HepG2 (cell line): ENCODE data around the gene UBE2Q1. TPM values are rescaled to one million over a fixed set of nuclear protein-coding genes. Genes with fewer than 3 reads are reported as not detected.
A peak's percentile ranks its signal among the peaks of the same experiment; 100 is the strongest.

Experiments used
- HOXA3 ChIP-seq: sonication (generic); formaldehyde crosslinking; IDR thresholded peaks from 2 replicates; pipeline ENCODE4 v1.5.0; 2020; ENCODE audit warnings: missing genetic modification reagents
- MAFF ChIP-seq: IDR thresholded peaks from 2 replicates; pipeline ENCODE4 v1.6.1; 2011; ENCODE audit warnings: low read depth, low read length, improper control_type of control experiment
- NCOA5 ChIP-seq: sonication (generic); formaldehyde crosslinking; IDR thresholded peaks from 2 replicates; pipeline ENCODE4 v1.4.0; 2020; ENCODE audit warnings: missing genetic modification reagents
- NCOR1 ChIP-seq: fragments of 200-600 bp; sonication (generic); IDR thresholded peaks from 2 replicates; pipeline ENCODE4 v1.7.0; 2017; ENCODE audit warnings: antibody characterized with exemption, low read length, borderline replicate concordance
- SRY ChIP-seq: sonication (generic); formaldehyde crosslinking; IDR thresholded peaks from 2 replicates; pipeline ENCODE4 v1.8.0; 2022; ENCODE audit warnings: mild to moderate bottlenecking, missing genetic modification reagents
- YY1 ChIP-seq: IDR thresholded peaks from 2 replicates; pipeline ENCODE4 v1.6.1; 2011; ENCODE audit warnings: low read length, low read depth, moderate library complexity, mild to moderate bottlenecking; ENCODE audit not compliant: insufficient read depth, insufficient replicate concordance
- ZNF235 ChIP-seq: sonication (generic); formaldehyde crosslinking; IDR thresholded peaks from 2 replicates; pipeline ENCODE4 v1.8.1; 2023; ENCODE audit warnings: mild to moderate bottlenecking, missing genetic modification reagents, borderline replicate concordance
- ZNF253 ChIP-seq: sonication (generic); formaldehyde crosslinking; IDR thresholded peaks from 2 replicates; pipeline ENCODE4 v1.8.0; 2022; ENCODE audit warnings: mild to moderate bottlenecking, missing genetic modification reagents, borderline replicate concordance
- ZNF562 ChIP-seq: sonication (generic); formaldehyde crosslinking; IDR thresholded peaks from 2 replicates; pipeline ENCODE4 v1.8.0; 2022; ENCODE audit warnings: missing genetic modification reagents, borderline replicate concordance
- ZNF616 ChIP-seq: sonication (generic); formaldehyde crosslinking; IDR thresholded peaks from 2 replicates; pipeline ENCODE4 v1.5.0; 2020; ENCODE audit warnings: low read depth, mild to moderate bottlenecking, missing genetic modification reagents
- ZNF713 ChIP-seq: sonication (generic); formaldehyde crosslinking; IDR thresholded peaks from 2 replicates; pipeline ENCODE4 v1.4.0; 2020; ENCODE audit warnings: mild to moderate bottlenecking, missing genetic modification reagents
- ZNF766 ChIP-seq: sonication (generic); formaldehyde crosslinking; IDR thresholded peaks from 2 replicates; pipeline ENCODE4 v1.5.0; 2020; ENCODE audit warnings: missing genetic modification reagents, borderline replicate concordance
- ZNF83 ChIP-seq: sonication (generic); formaldehyde crosslinking; IDR thresholded peaks from 2 replicates; pipeline ENCODE4 v1.4.0; 2020; ENCODE audit warnings: missing genetic modification reagents, mild to moderate bottlenecking, borderline replicate concordance
- ZSCAN9 ChIP-seq: IDR thresholded peaks from 2 replicates; pipeline ENCODE4 v1.6.1; 2016; ENCODE audit warnings: borderline replicate concordance
- polyA plus RNA-seq, 8 experiments: library from polyadenylated mRNA; depleted of rRNA in 3 of 8; stranded (reverse) in 7 of 8; unstranded in 1 of 8; fragments of >200 nt; fragmentation: Illumina TruSeq in 4 of 8; extraction: Trizol in 4 of 8; gene quantifications; 2 replicates each; pipeline versions ENCODE4 v1.2.1 to v1.2.3, GENCODE V29; 2011 to 2016; ENCODE audit warnings: low read depth in 4 of 8, missing spikeins in 1 of 8, mixed read lengths in 1 of 8; ENCODE audit not compliant: insufficient read depth in 1 of 8
- total RNA-seq, 5 experiments: library from RNA; depleted of rRNA; stranded (reverse); fragments of >200 nt; fragmentation: Illumina TruSeq; extraction: Trizol; gene quantifications; 2 replicates each; pipeline ENCODE4 v1.2.3, GENCODE V29; 2016; ENCODE audit warnings: low read depth in 1 of 5
- TF ChIP-seq, protein P1 (sequence below): sonication (generic); formaldehyde crosslinking; IDR thresholded peaks from 2 replicates; pipeline ENCODE4 v1.4.0; 2020; ENCODE audit warnings: missing genetic modification reagents
- TF ChIP-seq, protein P2 (sequence below): sonication (generic); formaldehyde crosslinking; IDR thresholded peaks from 2 replicates; pipeline ENCODE4 v1.5.0; 2020; ENCODE audit warnings: missing genetic modification reagents
- TF ChIP-seq, protein P3 (sequence below): sonication (generic); formaldehyde crosslinking; IDR thresholded peaks from 2 replicates; pipeline ENCODE4 v1.4.0; 2020; ENCODE audit warnings: missing genetic modification reagents, borderline replicate concordance
- TF ChIP-seq, protein P4 (sequence below): sonication (generic); formaldehyde crosslinking; IDR thresholded peaks from 2 replicates; pipeline ENCODE4 v1.4.0; 2020; ENCODE audit warnings: missing genetic modification reagents, borderline replicate concordance
- TF ChIP-seq, protein P5 (sequence below): sonication (generic); formaldehyde crosslinking; IDR thresholded peaks from 2 replicates; pipeline ENCODE4 v1.8.0; 2022; ENCODE audit warnings: missing genetic modification reagents, low read depth, mild to moderate bottlenecking, borderline replicate concordance

UBE2Q1 gene
- total and polyA plus RNA-seq, 2 of the 13 experiments (the other 11 are each of a cell fraction or from before 2014, with no cell fraction given) = 11.7 to 41.7 TPM

DNA sequence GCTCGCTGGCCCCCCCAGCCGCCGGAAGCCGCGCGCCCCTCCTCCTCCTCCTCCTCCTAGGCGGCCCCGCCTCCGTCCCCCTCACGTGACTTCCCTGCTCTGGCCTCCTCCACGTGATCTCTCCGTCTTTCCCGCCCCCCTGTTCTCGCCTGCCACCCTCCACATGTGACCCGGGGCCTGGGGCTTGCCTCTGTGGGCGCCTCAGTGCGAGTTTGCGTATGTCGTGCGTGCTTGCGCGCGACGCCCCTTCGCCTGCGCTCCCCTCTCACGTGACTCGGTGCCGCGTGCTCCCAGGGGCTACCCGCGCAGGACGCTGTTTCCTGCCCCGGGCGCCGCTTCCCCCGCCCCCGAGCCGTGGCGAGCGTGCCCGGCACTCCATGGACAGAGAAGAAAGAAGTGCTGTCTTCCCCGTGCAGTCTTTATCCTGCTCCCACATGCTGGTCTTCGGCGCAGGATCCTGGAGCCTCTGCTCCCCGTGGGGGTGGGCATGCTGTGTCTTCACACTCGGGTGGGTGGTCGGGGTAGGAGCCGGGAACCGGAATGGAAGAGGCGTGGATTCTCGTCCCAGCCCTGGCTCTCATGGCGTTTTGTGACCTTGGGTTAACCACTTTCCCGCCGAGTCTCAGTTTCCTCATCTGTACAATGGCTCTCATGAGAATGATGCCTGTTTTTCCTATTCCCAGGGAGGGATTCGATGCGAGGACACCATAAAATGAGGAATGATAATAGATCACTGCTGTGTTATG is 431 bp upstream of the UBE2Q1 start (continued):
- TF ChIP-seq, protein P1, sequence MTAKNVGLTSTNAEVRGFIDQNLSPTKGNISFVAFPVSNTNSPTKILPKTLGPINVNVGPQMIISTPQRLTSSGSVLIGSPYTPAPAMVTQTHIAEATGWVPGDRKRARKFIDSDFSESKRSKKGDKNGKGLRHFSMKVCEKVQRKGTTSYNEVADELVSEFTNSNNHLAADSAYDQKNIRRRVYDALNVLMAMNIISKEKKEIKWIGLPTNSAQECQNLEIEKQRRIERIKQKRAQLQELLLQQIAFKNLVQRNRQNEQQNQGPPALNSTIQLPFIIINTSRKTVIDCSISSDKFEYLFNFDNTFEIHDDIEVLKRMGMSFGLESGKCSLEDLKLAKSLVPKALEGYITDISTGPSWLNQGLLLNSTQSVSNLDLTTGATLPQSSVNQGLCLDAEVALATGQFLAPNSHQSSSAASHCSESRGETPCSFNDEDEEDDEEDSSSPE = peak; percentile 97
- TF ChIP-seq SRY (CRISPR knock-in tag) (peak; percentile 99), ZSCAN9 (CRISPR knock-in tag) (peak; percentile 97), ZNF616 (CRISPR knock-in tag) (peak; percentile 99), YY1 (no peak), ZNF713 (CRISPR knock-in tag) (peak; percentile 92; the same call in 1 of the 2 replicates), ZNF83 (CRISPR knock-in tag) (peak; percentile 96; the same call in 1 of the 2 replicates), ZNF562 (peak; percentile 95), HOXA3 (CRISPR knock-in tag) (peak; percentile 95), MAFF (no peak), NCOA5 (CRISPR knock-in tag) (no peak), ZNF766 (CRISPR knock-in tag) (peak; percentile 96), ZNF235 (CRISPR knock-in tag) (peak; percentile 90; the same call in 1 of the 2 replicates), NCOR1 (no peak; the same call in 1 of the 2 replicates), ZNF253 (CRISPR knock-in tag) (peak; percentile 99)
- TF ChIP-seq, protein P2, sequence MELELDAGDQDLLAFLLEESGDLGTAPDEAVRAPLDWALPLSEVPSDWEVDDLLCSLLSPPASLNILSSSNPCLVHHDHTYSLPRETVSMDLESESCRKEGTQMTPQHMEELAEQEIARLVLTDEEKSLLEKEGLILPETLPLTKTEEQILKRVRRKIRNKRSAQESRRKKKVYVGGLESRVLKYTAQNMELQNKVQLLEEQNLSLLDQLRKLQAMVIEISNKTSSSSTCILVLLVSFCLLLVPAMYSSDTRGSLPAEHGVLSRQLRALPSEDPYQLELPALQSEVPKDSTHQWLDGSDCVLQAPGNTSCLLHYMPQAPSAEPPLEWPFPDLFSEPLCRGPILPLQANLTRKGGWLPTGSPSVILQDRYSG = peak; percentile 88; the same call in 1 of the 2 replicates
- TF ChIP-seq, protein P3, sequence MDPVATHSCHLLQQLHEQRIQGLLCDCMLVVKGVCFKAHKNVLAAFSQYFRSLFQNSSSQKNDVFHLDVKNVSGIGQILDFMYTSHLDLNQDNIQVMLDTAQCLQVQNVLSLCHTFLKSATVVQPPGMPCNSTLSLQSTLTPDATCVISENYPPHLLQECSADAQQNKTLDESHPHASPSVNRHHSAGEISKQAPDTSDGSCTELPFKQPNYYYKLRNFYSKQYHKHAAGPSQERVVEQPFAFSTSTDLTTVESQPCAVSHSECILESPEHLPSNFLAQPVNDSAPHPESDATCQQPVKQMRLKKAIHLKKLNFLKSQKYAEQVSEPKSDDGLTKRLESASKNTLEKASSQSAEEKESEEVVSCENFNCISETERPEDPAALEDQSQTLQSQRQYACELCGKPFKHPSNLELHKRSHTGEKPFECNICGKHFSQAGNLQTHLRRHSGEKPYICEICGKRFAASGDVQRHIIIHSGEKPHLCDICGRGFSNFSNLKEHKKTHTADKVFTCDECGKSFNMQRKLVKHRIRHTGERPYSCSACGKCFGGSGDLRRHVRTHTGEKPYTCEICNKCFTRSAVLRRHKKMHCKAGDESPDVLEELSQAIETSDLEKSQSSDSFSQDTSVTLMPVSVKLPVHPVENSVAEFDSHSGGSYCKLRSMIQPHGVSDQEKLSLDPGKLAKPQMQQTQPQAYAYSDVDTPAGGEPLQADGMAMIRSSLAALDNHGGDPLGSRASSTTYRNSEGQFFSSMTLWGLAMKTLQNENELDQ = peak; percentile 88
- TF ChIP-seq, protein P4, sequence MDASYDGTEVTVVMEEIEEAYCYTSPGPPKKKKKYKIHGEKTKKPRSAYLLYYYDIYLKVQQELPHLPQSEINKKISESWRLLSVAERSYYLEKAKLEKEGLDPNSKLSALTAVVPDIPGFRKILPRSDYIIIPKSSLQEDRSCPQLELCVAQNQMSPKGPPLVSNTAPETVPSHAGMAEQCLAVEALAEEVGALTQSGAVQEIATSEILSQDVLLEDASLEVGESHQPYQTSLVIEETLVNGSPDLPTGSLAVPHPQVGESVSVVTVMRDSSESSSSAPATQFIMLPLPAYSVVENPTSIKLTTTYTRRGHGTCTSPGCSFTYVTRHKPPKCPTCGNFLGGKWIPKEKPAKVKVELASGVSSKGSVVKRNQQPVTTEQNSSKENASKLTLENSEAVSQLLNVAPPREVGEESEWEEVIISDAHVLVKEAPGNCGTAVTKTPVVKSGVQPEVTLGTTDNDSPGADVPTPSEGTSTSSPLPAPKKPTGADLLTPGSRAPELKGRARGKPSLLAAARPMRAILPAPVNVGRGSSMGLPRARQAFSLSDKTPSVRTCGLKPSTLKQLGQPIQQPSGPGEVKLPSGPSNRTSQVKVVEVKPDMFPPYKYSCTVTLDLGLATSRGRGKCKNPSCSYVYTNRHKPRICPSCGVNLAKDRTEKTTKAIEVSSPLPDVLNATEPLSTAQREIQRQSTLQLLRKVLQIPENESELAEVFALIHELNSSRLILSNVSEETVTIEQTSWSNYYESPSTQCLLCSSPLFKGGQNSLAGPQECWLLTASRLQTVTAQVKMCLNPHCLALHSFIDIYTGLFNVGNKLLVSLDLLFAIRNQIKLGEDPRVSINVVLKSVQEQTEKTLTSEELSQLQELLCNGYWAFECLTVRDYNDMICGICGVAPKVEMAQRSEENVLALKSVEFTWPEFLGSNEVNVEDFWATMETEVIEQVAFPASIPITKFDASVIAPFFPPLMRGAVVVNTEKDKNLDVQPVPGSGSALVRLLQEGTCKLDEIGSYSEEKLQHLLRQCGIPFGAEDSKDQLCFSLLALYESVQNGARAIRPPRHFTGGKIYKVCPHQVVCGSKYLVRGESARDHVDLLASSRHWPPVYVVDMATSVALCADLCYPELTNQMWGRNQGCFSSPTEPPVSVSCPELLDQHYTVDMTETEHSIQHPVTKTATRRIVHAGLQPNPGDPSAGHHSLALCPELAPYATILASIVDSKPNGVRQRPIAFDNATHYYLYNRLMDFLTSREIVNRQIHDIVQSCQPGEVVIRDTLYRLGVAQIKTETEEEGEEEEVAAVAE = peak; percentile 83; the same call in 1 of the 2 replicates
- TF ChIP-seq, protein P5, sequence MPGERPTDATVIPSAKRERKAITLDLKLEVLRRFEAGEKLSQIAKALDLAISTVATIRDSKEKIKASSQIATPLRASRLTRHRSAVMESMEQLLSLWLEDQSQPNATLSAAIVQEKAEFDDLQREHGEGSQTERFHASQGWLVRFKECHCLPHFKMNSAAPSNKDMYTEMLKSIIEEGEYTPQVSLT (CRISPR knock-in tag) = peak; percentile 66; the same call in 1 of the 2 replicates
